HG02973 (cell line): ENCODE measurements around the gene AKAP4.

Experiments
- ATAC-seq: cut with Tn5 transposase; IDR thresholded peaks from one replicate; pipeline ENCODE4 v1.9.1; 2021; ENCODE audit warnings: moderate library complexity; ENCODE audit not compliant: unreplicated experiment

AKAP4 gene, protein sequence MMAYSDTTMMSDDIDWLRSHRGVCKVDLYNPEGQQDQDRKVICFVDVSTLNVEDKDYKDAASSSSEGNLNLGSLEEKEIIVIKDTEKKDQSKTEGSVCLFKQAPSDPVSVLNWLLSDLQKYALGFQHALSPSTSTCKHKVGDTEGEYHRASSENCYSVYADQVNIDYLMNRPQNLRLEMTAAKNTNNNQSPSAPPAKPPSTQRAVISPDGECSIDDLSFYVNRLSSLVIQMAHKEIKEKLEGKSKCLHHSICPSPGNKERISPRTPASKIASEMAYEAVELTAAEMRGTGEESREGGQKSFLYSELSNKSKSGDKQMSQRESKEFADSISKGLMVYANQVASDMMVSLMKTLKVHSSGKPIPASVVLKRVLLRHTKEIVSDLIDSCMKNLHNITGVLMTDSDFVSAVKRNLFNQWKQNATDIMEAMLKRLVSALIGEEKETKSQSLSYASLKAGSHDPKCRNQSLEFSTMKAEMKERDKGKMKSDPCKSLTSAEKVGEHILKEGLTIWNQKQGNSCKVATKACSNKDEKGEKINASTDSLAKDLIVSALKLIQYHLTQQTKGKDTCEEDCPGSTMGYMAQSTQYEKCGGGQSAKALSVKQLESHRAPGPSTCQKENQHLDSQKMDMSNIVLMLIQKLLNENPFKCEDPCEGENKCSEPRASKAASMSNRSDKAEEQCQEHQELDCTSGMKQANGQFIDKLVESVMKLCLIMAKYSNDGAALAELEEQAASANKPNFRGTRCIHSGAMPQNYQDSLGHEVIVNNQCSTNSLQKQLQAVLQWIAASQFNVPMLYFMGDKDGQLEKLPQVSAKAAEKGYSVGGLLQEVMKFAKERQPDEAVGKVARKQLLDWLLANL

GRCh38 chrX:50200907-50201306 lies at the start of gene AKAP4:
TSS of gene AKAP4 (minus strand) at chrX:50201007. CDS start at chrX:50200889, 118 bp downstream.
- ATAC-seq, result no peak

DNA sequence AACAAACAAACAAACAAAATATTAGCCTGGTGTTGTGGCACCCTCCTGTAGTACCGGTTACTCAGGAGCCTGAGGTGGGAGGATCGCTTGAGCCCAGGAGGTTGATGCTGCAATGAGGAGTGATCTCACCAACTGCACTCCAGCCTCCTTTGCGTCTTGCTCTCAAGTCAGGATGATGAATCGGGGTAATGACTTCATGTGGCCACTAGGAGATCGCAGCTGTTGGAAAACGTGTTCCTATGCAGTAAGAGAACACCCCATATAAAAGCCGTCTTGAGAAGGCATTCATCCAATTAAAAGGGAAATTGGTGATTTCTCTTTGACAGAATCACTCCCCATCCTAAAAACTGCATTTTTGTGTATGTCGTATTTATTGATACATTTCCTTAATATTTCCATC lies 10.7 kb upstream of the AKAP4 start:
- no peak for ATAC-seq

- ATAC-seq, result no peak
Observed at GRCh38 chrX:50206753-50207152, 5.9 kb upstream of the AKAP4 start.

DNA sequence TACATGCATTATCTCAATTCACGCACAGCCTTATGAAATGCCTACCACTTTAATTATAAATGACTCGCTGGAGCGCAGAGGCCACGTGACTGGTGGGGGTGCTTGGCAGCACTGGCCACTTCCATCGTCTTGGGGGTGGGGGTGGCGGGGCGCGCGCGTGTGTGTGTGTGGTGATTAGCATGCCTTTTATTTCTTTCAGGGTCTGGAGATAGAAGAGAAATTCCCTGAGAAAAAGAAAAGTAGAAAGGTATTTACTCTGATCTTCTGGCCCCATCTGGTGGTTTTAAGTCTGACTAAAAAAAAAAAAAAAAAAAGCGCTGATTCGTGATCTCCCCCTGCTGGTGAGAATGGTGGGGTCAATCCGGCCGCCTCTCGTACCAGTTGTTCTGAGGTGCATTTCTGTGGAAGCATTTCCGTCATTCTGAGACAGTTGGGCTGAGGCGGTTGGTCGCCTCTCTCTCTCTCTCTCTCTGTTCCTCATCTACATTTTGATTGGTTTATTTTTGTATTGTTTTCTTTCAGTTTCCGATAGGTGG lies 3.6 kb upstream of the AKAP4 start, which contains the start of gene CCNB3:
CCNB3 (plus strand) TSS at position 402 of the 536 bp plus-strand sequence. CDS start 80,399 bp downstream, outside the sequence.
- peak; percentile 97 for ATAC-seq

DNA sequence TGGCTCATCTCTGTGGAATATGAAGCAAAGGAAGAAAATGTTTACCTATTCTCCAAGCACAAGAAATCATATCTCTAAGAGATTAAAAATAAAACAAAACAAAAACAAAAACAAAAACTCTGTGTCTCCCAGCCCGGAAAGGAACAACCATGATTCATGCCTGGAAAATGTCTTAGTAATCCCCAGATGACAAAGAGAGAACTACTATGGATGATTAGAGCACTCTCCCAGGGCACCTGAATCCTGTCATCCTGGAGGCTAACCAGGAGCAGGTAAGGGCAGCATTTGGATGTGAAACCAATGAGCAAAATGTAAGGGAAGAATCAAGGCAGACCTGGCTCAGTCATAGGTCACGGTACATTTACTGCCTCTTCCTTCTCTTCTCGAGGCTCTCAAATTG lies 1.7 kb upstream of the AKAP4 start:
- no peak for ATAC-seq

DNA sequence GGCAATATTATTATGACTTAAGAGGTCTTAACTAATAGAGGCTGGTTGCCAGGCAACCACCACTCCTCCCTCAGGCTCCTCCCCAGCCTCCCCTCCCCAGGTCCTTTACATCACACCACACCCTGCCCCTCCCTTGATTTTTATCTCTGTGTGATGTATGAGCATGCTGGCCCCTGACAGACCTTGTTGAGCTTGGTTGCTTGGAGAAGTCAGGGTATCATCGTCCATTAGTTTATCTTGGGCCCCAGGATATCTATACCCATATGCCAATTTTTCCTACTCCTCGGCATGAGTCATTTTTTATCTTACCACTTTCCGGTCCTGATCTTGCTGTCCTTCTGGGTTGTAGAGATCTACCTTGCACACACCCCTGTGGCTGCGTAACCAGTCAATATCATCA lies 2.5 kb downstream of the AKAP4 start:
- ATAC-seq, result no peak

GRCh38 chrX:50188859-50189600 lies 11.8 kb downstream of the AKAP4 start:
- no peak for ATAC-seq

DNA sequence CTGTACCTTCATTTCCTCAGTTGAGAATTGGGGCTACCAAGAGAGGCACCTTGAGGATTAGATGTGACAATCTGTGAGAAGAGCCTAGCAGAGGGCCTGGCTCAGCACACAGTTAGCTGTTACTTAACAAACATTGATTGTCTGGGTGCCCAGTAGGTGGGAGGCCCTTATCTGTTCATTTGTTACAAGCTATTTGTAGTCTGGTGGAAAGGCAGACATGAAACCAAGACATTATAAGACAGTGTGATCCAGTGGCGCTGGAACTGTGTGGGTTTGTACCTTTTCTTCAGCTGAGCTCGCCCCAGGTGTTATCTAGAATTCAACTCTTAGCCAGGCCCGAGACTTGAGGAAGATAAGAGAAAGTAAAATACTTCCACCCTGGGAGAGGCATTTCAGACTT lies 16.9 kb downstream of the AKAP4 start:
- ATAC-seq, result no peak

- ATAC-seq, result no peak
Observed at GRCh38 chrX:50180073-50180940, 20.5 kb downstream of the AKAP4 start.

DNA sequence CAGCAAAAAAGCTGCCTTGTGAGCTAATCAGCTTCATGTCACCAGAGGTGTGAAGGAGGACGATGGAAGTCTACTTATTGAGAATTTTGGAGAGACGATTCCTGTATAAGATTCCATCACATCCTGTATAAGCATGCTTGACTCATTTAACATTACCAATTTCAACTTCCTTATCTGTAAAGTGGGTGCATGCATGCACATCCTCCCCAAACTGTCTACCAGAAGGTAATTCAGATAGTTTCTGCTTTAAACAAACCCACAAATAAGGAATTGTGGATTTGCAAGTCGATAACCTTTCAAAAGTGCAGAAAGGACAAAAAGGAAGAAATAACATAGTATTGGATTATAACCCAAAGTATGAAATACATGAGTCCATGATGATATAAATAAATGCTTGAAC lies 31.1 kb downstream of the AKAP4 start:
- no peak for ATAC-seq

DNA sequence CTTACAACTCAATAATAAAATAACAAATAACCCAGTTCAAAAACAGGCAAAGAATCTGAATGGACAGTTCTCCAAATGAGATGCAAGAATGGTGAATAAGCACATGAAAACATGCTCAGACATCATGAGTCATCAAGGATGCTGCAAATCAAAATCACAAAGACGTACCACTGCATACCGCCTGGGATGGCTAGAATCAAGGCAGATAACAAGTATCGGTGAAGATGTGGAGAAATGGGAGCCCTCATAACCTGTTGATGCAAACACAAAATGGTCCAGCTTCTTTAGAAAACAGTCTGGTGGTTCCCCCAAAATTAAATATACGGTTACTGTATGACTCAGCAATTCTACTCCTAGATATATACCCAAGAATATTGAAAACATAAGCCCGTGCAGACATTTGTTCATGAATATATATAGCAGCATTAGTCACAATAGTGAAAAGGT lies 32.5 kb downstream of the AKAP4 start:
- ATAC-seq, result peak; percentile 69

GRCh38 chrX:50167366-50167765 lies 33.4 kb downstream of the AKAP4 start:
- ATAC-seq, result no peak

- ATAC-seq, result no peak
Observed at GRCh38 chrX:50165727-50166126, 35.1 kb downstream of the AKAP4 start.

DNA sequence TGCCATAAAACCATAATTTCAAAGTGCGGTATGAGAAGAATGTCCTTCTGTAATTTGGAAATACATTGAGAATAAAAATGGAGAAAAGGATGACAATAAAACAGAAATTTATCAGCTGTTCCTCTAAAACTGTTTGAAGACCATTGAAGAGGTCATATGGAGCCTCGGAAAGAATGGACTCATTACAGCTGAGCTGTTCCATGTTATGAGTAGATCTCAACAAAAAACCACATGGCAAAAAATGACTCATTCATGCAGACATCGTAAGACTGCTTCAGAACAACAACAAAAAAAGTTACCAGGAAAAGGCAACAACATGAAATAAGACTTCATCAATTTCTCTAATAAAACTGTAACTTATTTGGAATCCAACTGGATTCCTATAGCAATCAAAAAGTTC lies 39.7 kb downstream of the AKAP4 start:
- ATAC-seq, result no peak

DNA sequence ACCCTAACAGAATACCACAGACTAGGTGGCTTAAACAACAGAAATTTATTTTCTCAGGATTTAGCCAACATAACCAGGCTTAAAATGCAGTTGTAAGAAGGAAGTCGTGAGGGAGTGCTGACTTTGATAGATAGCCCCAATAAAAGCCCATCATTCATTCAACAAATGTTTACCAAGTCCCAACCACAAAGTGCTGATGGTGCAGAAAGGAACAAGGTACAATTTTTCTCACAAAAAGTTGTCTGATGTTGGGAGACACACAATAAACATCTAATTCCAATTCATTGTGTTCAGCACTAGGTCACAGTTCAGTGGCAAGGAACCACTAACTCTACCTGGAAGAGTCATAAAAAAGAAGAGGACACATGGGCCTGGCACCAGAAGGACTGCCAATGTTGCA lies 42.2 kb downstream of the AKAP4 start:
- no peak for ATAC-seq

GRCh38 chrX:50157545-50158135 lies 43.2 kb downstream of the AKAP4 start:
- no peak for ATAC-seq

- no peak for ATAC-seq
Observed at GRCh38 chrX:50154429-50154828, 46.4 kb downstream of the AKAP4 start.

GRCh38 chrX:50152456-50152855 lies 48.4 kb downstream of the AKAP4 start:
- no peak for ATAC-seq

- ATAC-seq, result no peak
Observed at GRCh38 chrX:50147972-50148371, 52.8 kb downstream of the AKAP4 start.
